H9 (cell line): ENCODE data around the gene LDLRAD4. TPM values are rescaled to one million over a fixed set of nuclear protein-coding genes. Genes with fewer than 3 reads are reported as not detected.

Experiments
- DNase-seq: peaks from one replicate; pipeline ENCODE4 v3.0.0-alpha.2; 2017
- H2AFZ ChIP-seq: one replicate; pipeline ENCODE4 v1.6.1; 2013; ENCODE audit warnings: mild to moderate bottlenecking, low read length, control low read depth, moderate library complexity
- H2AK5ac ChIP-seq: 2 replicates; pipeline ENCODE4 v1.6.1; 2013; ENCODE audit warnings: low read length, control low read depth, mixed read lengths; ENCODE audit not compliant: insufficient read length
- H2BK120ac ChIP-seq: one replicate; pipeline ENCODE4 v1.6.1; 2013; ENCODE audit warnings: low read depth, mild to moderate bottlenecking, low read length, control low read depth, inconsistent platforms; ENCODE audit not compliant: poor library complexity, severe bottlenecking
- H2BK12ac ChIP-seq: 2 replicates; pipeline ENCODE4 v1.6.1; 2013; ENCODE audit warnings: low read length, control low read depth, mixed read lengths, low read depth; ENCODE audit not compliant: insufficient read length
- H2BK15ac ChIP-seq: 2 replicates; pipeline ENCODE4 v1.6.1; 2013; ENCODE audit warnings: low read depth, low read length, control low read depth
- H2BK20ac ChIP-seq: one replicate; pipeline ENCODE4 v1.6.1; 2013; ENCODE audit warnings: low read depth, mild to moderate bottlenecking, low read length, control low read depth, inconsistent platforms; ENCODE audit not compliant: poor library complexity, severe bottlenecking
- H2BK5ac ChIP-seq: 2 replicates; pipeline ENCODE4 v1.6.1; 2013; ENCODE audit warnings: low read length, control low read depth, mixed read lengths; ENCODE audit not compliant: insufficient read length
- H3K14ac ChIP-seq: 2 replicates; pipeline ENCODE4 v1.6.1; 2013; ENCODE audit warnings: low read length, control low read depth; ENCODE audit not compliant: insufficient read depth
- H3K18ac ChIP-seq: 2 replicates; pipeline ENCODE4 v1.6.1; 2013; ENCODE audit warnings: low read depth, mild to moderate bottlenecking, mixed read lengths, low read length, control low read depth; ENCODE audit not compliant: insufficient read length
- H3K23ac ChIP-seq: 2 replicates; pipeline ENCODE4 v1.6.1; 2013; ENCODE audit warnings: low read length, control low read depth, mixed read lengths, low read depth; ENCODE audit not compliant: insufficient read length
- H3K23me2 ChIP-seq: 2 replicates; pipeline ENCODE4 v1.6.1; 2013; ENCODE audit warnings: low read depth, mild to moderate bottlenecking, mixed read lengths, low read length, control low read depth; ENCODE audit not compliant: insufficient read length, poor library complexity, severe bottlenecking
- H3K27ac ChIP-seq: 2 replicates; pipeline ENCODE4 v1.5.1; 2013; ENCODE audit warnings: low read length, control low read depth, mixed read lengths, low read depth; ENCODE audit not compliant: insufficient read length
- H3K27me3 ChIP-seq: 2 replicates; pipeline ENCODE4 v1.6.1; 2013; ENCODE audit warnings: low read length, control low read depth, inconsistent platforms; ENCODE audit not compliant: insufficient read depth
- H3K4ac ChIP-seq: 2 replicates; pipeline ENCODE4 v1.6.1; 2013; ENCODE audit warnings: low read depth, mild to moderate bottlenecking, control low read depth, inconsistent platforms, low read length, moderate library complexity
- H3K4me1 ChIP-seq: 2 replicates; pipeline ENCODE4 v1.6.1; 2013; ENCODE audit warnings: low read length, control low read depth, inconsistent platforms; ENCODE audit not compliant: insufficient read depth
- H3K4me2 ChIP-seq: 2 replicates; pipeline ENCODE4 v1.6.1; 2013; ENCODE audit warnings: low read length, control low read depth, mixed read lengths; ENCODE audit not compliant: insufficient read length, insufficient read depth
- H3K56ac ChIP-seq: 2 replicates; pipeline ENCODE4 v1.6.1; 2013; ENCODE audit warnings: low read depth, mild to moderate bottlenecking, mixed read lengths, low read length, control low read depth; ENCODE audit not compliant: insufficient read length
- H3K79me1 ChIP-seq: 2 replicates; pipeline ENCODE4 v1.6.1; 2013; ENCODE audit warnings: low read depth, mild to moderate bottlenecking, moderate library complexity, low read length, control low read depth, inconsistent platforms; ENCODE audit not compliant: insufficient read depth, poor library complexity, severe bottlenecking
- H3K79me2 ChIP-seq: 2 replicates; pipeline ENCODE4 v1.6.1; 2013; ENCODE audit warnings: low read length, control low read depth, inconsistent platforms; ENCODE audit not compliant: insufficient read depth
- H3K9ac ChIP-seq: 2 replicates; pipeline ENCODE4 v1.6.1; 2013; ENCODE audit warnings: low read length, control low read depth, mixed read lengths; ENCODE audit not compliant: insufficient read length; ENCODE audit errors: extremely low read depth
- H3K9me3 ChIP-seq: one replicate; pipeline ENCODE4 v1.6.1; 2013; ENCODE audit warnings: low read depth, low read length, inconsistent platforms; ENCODE audit not compliant: control insufficient read depth
- H3T11ph ChIP-seq: one replicate; pipeline ENCODE4 v1.6.1; 2013; ENCODE audit warnings: mild to moderate bottlenecking, low read length, control low read depth, inconsistent platforms
- H4K20me1 ChIP-seq: one replicate; pipeline ENCODE4 v1.6.1; 2013; ENCODE audit not compliant: control insufficient read depth, insufficient read length, insufficient read depth
- H4K5ac ChIP-seq: 2 replicates; pipeline ENCODE4 v1.6.1; 2013; ENCODE audit warnings: low read depth, mild to moderate bottlenecking, mixed read lengths, low read length, control low read depth; ENCODE audit not compliant: insufficient read length
- H4K8ac ChIP-seq: replicated peaks from 2 replicates; pipeline ENCODE4 v1.6.1; 2013; ENCODE audit warnings: low read length, control low read depth, mixed read lengths, low read depth; ENCODE audit not compliant: insufficient read length
- H4K91ac ChIP-seq: 2 replicates; pipeline ENCODE4 v1.6.1; 2013; ENCODE audit warnings: low read depth, mild to moderate bottlenecking, moderate library complexity, mixed read lengths, low read length, control low read depth; ENCODE audit not compliant: insufficient read length
- H3K27ac Mint-ChIP-seq, 3 experiments: 2 replicates in 2 of 3; 3 replicates in 1 of 3; pipeline ENCODE4 v1.8.0; 2020 to 2021; ENCODE audit warnings: mixed read lengths in 3 of 3, mild to moderate bottlenecking in 1 of 3, moderate library complexity in 1 of 3
- H3K27me3 Mint-ChIP-seq: 2 replicates; pipeline ENCODE4 v1.8.0; 2021; ENCODE audit warnings: low read depth, mild to moderate bottlenecking, moderate library complexity, mixed read lengths
- H3K36me3 Mint-ChIP-seq, 3 experiments: 2 replicates in 2 of 3; 3 replicates in 1 of 3; pipeline ENCODE4 v1.8.0; 2020 to 2021; ENCODE audit warnings: low read depth in 3 of 3, mixed read lengths in 3 of 3; ENCODE audit not compliant: insufficient read depth in 1 of 3
- H3K4me1 Mint-ChIP-seq, 2 experiments: 2 replicates each; pipeline ENCODE4 v1.8.0; 2020; ENCODE audit warnings: mixed read lengths in 2 of 2
- H3K4me3 Mint-ChIP-seq, 2 experiments: 2 replicates in 1 of 2; 3 replicates in 1 of 2; pipeline ENCODE4 v1.8.0; 2020 to 2021; ENCODE audit warnings: mild to moderate bottlenecking in 2 of 2, mixed read lengths in 2 of 2, moderate library complexity in 1 of 2
- H3K9me3 Mint-ChIP-seq, 2 experiments: 2 replicates in 1 of 2; 3 replicates in 1 of 2; pipeline ENCODE4 v1.8.0; 2020; ENCODE audit warnings: mild to moderate bottlenecking in 2 of 2, mixed read lengths in 2 of 2, moderate library complexity in 1 of 2
- CTCF ChIP-seq: fragments of 200-600 bp; sonication (generic); conservative IDR thresholded peaks from 3 replicates; pipeline ENCODE4 v1.8.0; 2021; ENCODE audit warnings: antibody characterized with exemption, mild to moderate bottlenecking
- WGBS: extraction: QIAGEN DNeasy Blood & Tissue Kit; methylation state at CpG from one replicate; pipeline ENCODE4 v1.1.7; 2013; ENCODE audit warnings: missing lambda C conversion rate, low lambda C conversion rate, mixed read lengths; ENCODE audit not compliant: insufficient read length; ENCODE audit errors: extremely low coverage; 5-methylcytosine and 5-hydroxymethylcytosine counted together
- total RNA-seq: library from RNA; stranded (reverse); gene quantifications from 2 replicates; pipeline ENCODE4 v1.2.1, GENCODE V29; 2021

LDLRAD4 gene
- total RNA-seq, 1 experiment from 2014 or later: 3.9 TPM

- Histone ChIP-seq H3K4me2 (no peak overlapping the region), H2AFZ (no peak overlapping the region), H3K27ac (no peak overlapping the region), H2BK20ac (no peak overlapping the region), H4K5ac (no peak overlapping the region), H3T11ph (no peak overlapping the region), H3K23me2 (no peaks in the 10 kb centered on the region), H2BK5ac (no peak overlapping the region), H3K4me1 (no peaks in the 10 kb centered on the region), H4K91ac (no peak overlapping the region), H3K4ac (no peak overlapping the region), H3K27me3 (no peaks in the 10 kb centered on the region), H3K79me2 (no peaks in the 10 kb centered on the region), H2BK15ac (no peak overlapping the region), H3K56ac (no peak overlapping the region), H3K9me3 (no peaks in the 10 kb centered on the region), H3K18ac (no peak overlapping the region), H3K23ac (no peak overlapping the region), H4K20me1 (no peaks in the 10 kb centered on the region), H2AK5ac (no peak overlapping the region), H2BK12ac (no peak overlapping the region), H3K79me1 (no peaks in the 10 kb centered on the region), H4K8ac (no peak overlapping the region), H3K14ac (no peak overlapping the region), H2BK120ac (no peak overlapping the region), H3K9ac (no peak overlapping the region)
- no peak for DNase-seq
- Mint-ChIP-seq H3K27me3 (no peaks in the 10 kb centered on the region; the same call in none of the 2 replicates), H3K4me3 (no peak overlapping the region), H3K36me3 (peaks cover 2 to 4% (median 2%) of the 10 kb centered on the region in 3 experiments; a peak in 3 of 7 replicates), H3K27ac (no peak overlapping the region), H3K4me1 (no peaks in the 10 kb centered on the region; a peak in 1 of 4 replicates), H3K9me3 (peaks cover 0 to 2% of the 10 kb centered on the region in 2 experiments; a peak in 3 of 5 replicates)
- WGBS: no CpG with 5 or more reads among the region's 14 CpGs
- TF ChIP-seq CTCF: no peak
Measured at GRCh38 chr18:13286456-13287125, 68.0 kb downstream of the LDLRAD4 start.
